Astrocyte of the spinal cord (primary cell): ENCODE data around the gene MEIOC.

Experiments
- DNase-seq: peaks from one replicate; pipeline ENCODE4 v3.0.0; 2011; ENCODE audit warnings: low read depth, low spot score
- H3K4me3 ChIP-seq: 2 replicates; pipeline ENCODE4 v1.5.1; 2011; ENCODE audit warnings: low read depth, mild to moderate bottlenecking, low read length, moderate library complexity
- in situ Hi-C: cut with HindIII; loops from 2 replicates; pipeline ENCODE4 v1.10.0; 2017; ENCODE audit warnings: low sequenced_read_pairs
- TF ChIP-seq, protein P1 (sequence below): IDR thresholded peaks from 2 replicates; pipeline ENCODE4 v1.5.1; 2012; ENCODE audit warnings: low read depth, mild to moderate bottlenecking, low read length, inconsistent platforms

The MEIOC gene

DNA sequence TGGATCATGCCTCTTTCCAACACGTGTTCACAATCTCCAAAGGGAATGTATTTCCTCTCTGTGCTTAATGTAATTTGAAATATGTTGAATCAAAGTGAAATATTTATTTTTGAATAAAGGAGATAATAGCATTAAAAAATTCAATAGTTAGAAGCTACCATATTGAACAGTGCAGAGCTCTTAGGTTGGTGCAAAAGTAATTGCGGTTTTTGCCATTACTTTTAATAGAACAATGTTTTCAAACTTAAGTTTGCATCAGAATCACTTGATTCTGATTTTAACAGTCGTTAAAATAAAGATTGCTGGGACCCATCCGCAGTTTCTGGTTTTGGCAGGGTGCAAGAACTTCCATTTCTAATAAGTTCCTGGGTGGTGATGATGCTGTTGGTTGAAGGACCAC lies 10.0 kb upstream of the MEIOC start:
- in situ Hi-C loops = no loop called here
- TF ChIP-seq, protein P1, sequence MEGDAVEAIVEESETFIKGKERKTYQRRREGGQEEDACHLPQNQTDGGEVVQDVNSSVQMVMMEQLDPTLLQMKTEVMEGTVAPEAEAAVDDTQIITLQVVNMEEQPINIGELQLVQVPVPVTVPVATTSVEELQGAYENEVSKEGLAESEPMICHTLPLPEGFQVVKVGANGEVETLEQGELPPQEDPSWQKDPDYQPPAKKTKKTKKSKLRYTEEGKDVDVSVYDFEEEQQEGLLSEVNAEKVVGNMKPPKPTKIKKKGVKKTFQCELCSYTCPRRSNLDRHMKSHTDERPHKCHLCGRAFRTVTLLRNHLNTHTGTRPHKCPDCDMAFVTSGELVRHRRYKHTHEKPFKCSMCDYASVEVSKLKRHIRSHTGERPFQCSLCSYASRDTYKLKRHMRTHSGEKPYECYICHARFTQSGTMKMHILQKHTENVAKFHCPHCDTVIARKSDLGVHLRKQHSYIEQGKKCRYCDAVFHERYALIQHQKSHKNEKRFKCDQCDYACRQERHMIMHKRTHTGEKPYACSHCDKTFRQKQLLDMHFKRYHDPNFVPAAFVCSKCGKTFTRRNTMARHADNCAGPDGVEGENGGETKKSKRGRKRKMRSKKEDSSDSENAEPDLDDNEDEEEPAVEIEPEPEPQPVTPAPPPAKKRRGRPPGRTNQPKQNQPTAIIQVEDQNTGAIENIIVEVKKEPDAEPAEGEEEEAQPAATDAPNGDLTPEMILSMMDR = no peak

DNA sequence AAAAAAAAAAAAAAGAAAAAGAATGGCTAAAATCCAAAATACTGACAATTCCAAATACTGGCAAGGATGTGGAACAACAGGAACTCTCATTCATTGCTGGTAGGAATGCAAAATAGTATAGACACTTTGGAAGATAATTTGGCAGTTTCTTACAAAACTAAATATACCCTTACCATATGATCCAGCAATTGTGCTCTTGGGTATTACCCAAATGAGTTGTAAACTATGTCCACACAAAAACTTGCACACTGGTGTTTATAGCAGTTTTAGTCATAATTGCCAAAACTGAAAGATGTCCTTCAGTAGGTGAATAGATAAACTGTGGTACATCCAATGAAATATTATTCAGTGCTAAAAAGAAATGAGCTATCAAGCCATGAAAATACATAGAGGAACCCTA lies 8.5 kb upstream of the MEIOC start:
- H3K4me3 ChIP-seq = no peak overlapping the region
- TF ChIP-seq, protein P1 = no peak
- in situ Hi-C loops = no loop called here
- no peak for DNase-seq

More for the DNA sequence above, 10.0 kb upstream of the MEIOC start:
- no peak for DNase-seq
- no peak overlapping the region for H3K4me3 ChIP-seq

DNA sequence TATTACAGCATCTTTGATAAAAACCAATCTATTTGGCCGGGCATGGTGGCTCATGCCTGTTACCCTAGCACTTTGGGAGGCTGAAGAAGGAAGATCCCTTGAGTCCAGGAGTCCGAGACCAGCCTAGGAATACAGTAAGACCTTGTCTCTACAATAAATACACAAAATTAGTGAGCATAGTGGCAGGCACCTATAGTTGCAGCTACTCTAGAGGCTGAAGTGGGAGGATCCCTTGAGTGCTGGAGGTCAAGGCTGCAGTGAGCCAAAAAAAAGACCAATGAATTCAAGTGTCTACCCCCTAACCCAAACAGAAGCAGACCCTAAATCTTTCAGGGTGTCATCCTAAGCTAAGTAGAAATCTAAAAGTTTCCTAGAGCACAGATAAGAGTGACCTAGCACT lies 7.3 kb upstream of the MEIOC start:
- H3K4me3 ChIP-seq = no peak overlapping the region
- in situ Hi-C loops = no loop called here
- DNase-seq = no peak
- TF ChIP-seq, protein P1 = no peak

DNA sequence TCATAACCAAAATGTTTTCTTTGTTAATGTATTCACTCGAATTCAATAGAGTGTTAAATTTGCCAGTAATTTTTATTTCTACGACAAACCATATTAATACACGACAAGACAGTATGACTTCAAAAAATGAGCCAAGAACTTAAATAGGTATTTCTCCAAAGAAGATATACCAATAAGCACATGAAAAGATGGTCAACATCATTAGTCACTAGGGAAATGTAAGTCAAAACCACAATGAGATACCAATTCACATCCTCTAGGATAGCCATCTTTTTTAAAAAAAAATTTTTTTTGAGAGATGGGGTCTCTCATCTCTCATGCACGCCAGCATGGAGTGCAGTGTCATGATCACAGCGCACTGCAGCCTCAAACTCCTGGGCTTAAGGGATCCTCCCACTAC lies 5.0 kb upstream of the MEIOC start:
- H3K4me3 ChIP-seq = no peak overlapping the region
- in situ Hi-C loops = no loop called here
- TF ChIP-seq, protein P1 = no peak
- DNase-seq = no peak

DNA sequence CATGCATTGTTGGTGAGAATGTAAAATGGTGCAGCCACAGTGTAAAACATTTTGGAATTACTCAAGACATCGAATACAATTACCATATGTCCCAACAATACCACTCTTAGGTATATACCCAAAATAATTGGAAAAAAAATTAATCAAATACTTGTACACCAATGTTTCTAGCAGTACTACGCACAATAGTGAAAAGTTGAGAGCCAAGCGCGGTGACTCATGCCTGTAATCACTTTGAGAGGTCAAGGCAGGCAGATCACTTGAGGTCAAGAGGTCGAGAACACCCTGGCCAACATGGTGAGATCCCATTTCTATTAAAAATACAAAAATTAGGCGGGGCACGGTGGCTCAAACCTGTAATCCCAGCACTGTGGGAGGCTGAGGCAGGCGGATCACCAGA lies 3.5 kb upstream of the MEIOC start:
- no peak overlapping the region for H3K4me3 ChIP-seq
- no peak for DNase-seq
- TF ChIP-seq, protein P1 = no peak
- in situ Hi-C loops = no loop called here

DNA sequence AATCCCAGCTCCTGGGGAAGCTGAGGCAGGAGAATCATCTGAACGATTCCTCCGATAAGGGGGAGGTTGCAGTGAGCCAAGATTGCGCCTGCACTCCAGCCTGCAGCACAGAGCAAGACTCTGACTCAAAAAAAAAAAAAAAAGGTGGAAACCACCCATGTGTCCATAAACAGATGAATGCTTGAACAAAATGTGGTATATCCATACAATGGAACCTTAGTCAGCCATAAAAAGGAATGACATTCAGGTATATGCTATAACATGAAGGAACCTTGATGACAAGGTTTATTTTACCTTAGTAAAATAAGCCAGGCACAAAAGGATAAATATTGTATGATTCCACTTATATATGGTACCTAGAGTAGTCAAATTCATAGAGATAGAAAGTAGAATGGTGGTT lies 2.9 kb upstream of the MEIOC start:
- no peak for DNase-seq
- in situ Hi-C loops = no loop called here
- no peak overlapping the region for H3K4me3 ChIP-seq
- TF ChIP-seq, protein P1 = no peak

DNA sequence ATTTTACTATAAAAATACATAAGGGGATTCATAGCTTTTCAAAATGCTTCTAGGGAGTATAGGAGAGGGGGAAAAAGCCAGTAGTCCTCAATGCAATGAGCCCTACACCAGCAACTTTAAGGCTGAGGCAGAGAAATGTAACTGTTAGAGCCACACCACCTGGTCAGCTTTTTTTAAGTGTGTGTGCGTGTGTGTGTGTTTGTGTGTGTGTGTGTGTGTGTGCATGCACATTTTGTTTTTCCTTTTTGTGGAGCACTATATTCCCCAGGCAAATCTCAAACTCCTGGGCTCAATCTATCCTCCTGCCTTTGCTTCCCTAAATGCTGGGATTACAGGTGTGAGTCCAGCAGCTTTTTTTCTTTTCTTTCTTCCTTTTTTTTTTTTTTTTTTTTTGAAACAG lies 2.3 kb upstream of the MEIOC start:
- in situ Hi-C loops = no loop called here
- no peak for DNase-seq
- no peak overlapping the region for H3K4me3 ChIP-seq
- TF ChIP-seq, protein P1 = no peak
